Thoracic aorta (tissue), 2 donors: ENCODE measurements around the gene TBX15. TPM values are rescaled to one million over a fixed set of nuclear protein-coding genes. Genes with fewer than 3 reads are reported as not detected.
A peak's percentile ranks its signal among the peaks of the same experiment; 100 is the strongest.

ENCODE experiments used
- ATAC-seq: fragments of 150-250 bp; one replicate; pipeline ENCODE4 v1.8.0; 2017; ENCODE audit warnings: low read depth; ENCODE audit not compliant: insufficient number of reproducible peaks, low FRiP score
- DNase-seq: peaks from one replicate; pipeline ENCODE4 v3.0.0-alpha.2; 2020; ENCODE audit warnings: low spot score
- H3K27ac ChIP-seq, 2 donors: fragments of 200-600 bp; sonication (generic); 1 replicate in 1 of 2; 2 replicates in 1 of 2; pipeline ENCODE4 v1.5.1; 2016; ENCODE audit warnings: mild to moderate bottlenecking in 2 of 2, moderate library complexity in 2 of 2
- H3K27me3 ChIP-seq: fragments of 200-600 bp; sonication (generic); replicated peaks from 2 replicates; pipeline ENCODE4 v1.6.0; 2016; ENCODE audit warnings: mild to moderate bottlenecking; ENCODE audit not compliant: insufficient read depth
- H3K36me3 ChIP-seq: fragments of 200-600 bp; sonication (generic); one replicate; pipeline ENCODE4 v1.5.1; 2016
- H3K4me1 ChIP-seq, 2 donors: fragments of 200-600 bp; sonication (generic); 1 replicate in 1 of 2; 2 replicates in 1 of 2; pipeline versions ENCODE4 v1.5.1 to v1.6.0; 2016; ENCODE audit warnings: low read depth in 2 of 2, mild to moderate bottlenecking in 1 of 2; ENCODE audit not compliant: control insufficient read depth in 1 of 2
- H3K4me3 ChIP-seq: fragments of 200-600 bp; sonication (generic); 2 replicates; pipeline ENCODE4 v1.5.1; 2016; ENCODE audit warnings: mild to moderate bottlenecking
- H3K9me3 ChIP-seq: fragments of 200-600 bp; sonication (generic); 2 replicates; pipeline ENCODE4 v1.5.1; 2016
- total RNA-seq, 2 donors: library from RNA; depleted of rRNA; stranded (reverse); fragments of >200 nt; gene quantifications; one replicate each; pipeline versions ENCODE4 v1.1.0 to v1.2.3, GENCODE V29; 2016
- TF ChIP-seq, protein P1 (sequence below): fragments of 200-600 bp; sonication (generic); IDR thresholded peaks from one replicate; pipeline ENCODE4 v1.5.1; 2019; ENCODE audit warnings: antibody characterized with exemption

The TBX15 gene
- total RNA-seq, 2 donors from 2014 or later, result 1.5 to 6.8 TPM

DNA sequence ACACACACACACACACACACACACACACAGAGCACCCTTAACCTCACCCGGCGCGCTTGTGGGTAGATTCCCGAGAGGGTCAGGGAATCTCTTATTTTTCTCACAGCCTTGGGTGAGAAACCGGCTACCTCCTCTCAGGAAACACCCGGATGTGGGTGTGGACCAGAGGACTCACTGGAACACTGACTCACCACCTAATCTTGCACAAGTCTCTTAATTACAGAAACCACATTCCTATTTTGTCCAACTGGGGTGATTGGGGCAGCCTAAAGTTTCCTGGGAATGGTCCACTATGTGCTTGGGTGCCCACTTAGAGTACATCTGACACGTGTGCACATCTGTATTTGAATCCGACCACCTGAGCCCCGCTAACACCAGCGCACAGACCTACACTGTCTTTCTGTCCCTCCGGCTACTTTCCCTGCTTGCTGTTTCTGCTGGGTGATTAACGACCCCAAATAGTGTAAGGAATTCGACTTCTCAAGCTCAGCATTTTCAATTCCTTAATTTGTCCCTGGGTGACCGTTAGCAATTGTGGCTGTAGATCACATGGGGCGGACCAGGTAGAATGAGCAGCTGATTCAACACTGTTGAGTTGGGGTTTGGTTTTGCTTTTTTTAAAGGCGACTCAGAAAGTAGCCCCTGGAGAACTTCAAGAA lies 14.0 kb upstream of the TBX15 start:
- no peaks in the 10 kb centered on the region for H3K36me3 ChIP-seq
- peaks cover 7 to 21% of the 10 kb centered on the region in 2 donors for H3K4me1 ChIP-seq
- TF ChIP-seq, protein P1, sequence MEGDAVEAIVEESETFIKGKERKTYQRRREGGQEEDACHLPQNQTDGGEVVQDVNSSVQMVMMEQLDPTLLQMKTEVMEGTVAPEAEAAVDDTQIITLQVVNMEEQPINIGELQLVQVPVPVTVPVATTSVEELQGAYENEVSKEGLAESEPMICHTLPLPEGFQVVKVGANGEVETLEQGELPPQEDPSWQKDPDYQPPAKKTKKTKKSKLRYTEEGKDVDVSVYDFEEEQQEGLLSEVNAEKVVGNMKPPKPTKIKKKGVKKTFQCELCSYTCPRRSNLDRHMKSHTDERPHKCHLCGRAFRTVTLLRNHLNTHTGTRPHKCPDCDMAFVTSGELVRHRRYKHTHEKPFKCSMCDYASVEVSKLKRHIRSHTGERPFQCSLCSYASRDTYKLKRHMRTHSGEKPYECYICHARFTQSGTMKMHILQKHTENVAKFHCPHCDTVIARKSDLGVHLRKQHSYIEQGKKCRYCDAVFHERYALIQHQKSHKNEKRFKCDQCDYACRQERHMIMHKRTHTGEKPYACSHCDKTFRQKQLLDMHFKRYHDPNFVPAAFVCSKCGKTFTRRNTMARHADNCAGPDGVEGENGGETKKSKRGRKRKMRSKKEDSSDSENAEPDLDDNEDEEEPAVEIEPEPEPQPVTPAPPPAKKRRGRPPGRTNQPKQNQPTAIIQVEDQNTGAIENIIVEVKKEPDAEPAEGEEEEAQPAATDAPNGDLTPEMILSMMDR, result no peak
- no peak for DNase-seq
- H3K27ac ChIP-seq, result no peak overlapping the region
- peak overlapping the region; percentile 62 for H3K4me3 ChIP-seq
- H3K9me3 ChIP-seq, result no peaks in the 10 kb centered on the region
- ATAC-seq, result peak; percentile 67
- peaks cover 8% of the 10 kb centered on the region for H3K27me3 ChIP-seq

DNA sequence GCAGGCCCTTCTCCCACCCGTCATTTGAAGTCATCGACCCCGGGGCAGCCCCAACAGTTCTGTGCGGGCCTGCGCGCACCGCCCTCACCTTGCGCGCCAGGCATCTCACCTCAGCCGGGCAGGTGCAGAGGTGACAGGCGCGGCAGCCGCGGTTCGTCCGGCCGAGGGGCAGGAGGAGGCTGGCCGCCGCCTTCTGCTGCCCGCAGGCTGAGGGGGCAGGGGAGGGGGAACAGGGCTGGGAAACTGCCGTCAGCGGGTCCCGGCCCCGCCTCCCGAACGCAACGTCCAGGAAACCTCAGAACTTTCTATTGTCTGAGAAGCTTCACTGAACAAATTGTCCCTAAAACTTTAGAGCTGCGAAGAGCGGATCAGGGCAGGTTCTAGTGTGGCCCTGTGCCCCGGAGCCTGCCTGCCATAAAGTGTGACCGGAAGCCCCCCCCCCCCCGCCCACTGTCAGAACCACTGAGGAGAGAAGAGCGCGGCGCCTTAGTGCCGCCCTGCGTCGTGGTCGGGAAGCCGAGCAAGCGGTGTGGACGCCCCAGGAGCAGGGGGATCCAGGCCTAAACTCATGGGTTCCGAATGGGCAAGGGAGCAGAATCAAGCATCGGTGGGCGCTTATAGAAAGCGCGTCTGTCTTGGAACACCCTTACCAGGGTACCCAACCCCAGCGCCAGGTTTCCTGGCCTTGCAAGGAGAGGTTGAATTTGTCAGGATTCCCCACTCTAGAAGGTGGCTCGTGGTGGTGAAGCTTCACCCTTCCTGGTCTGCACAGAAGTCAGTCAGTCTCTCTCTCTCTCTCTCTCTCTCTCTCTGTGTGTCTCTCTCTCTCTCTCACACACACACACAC lies 13.3 kb upstream of the TBX15 start:
- peak overlapping the region; percentile 62 for H3K4me3 ChIP-seq
- H3K36me3 ChIP-seq, result no peaks in the 10 kb centered on the region
- H3K4me1 ChIP-seq, result peaks cover 7 to 14% of the 10 kb centered on the region in 2 donors
- H3K27me3 ChIP-seq, result peaks cover 8% of the 10 kb centered on the region
- TF ChIP-seq, protein P1, result no peak
- ATAC-seq, result peak; percentile 25
- peak overlapping the region in 1 of 2 donors; percentile 32 for H3K27ac ChIP-seq
- DNase-seq, result no peak
- no peaks in the 10 kb centered on the region for H3K9me3 ChIP-seq

DNA sequence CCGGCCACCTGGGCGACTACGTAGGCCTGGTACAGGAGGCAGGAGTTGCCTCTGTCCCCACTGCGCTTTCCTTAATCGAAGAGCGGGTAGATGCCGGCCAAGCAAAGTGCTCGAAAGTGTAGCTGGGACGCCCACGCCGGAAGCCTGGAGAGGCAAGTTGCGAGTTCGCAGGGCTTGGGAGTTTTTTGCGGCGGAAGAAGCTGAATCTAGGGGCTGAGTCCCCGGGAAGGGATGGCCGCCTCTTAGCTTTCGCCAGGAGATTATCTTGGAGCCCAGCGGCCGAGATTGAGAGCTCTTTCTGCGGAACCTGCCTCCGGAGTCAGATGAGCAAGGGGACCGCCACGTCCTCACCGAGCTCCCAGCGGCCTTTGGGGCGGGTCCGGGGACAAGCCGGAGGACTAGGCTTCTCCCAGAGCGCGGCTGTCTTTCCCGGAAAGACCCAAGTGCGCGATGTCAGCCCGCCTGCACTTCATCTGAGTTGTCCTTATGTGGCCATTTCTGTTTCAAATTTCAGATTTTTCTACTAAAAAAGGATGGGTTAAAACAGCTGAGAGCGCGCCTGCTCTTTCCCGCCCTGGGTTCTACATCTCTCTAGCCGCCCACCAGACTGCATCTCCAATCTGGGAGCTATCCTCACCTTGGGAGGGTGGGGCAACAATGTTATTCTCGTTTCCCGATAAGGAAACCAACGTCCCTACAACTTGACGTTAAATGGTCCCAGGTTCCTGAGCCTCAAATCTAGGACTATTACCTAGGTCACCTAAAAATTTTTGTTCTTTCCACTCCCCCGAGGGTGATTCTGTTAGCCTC lies 12.4 kb upstream of the TBX15 start:
- H3K4me1 ChIP-seq, result peaks cover 7 to 12% of the 10 kb centered on the region in 2 donors
- H3K27me3 ChIP-seq, result peaks cover 8% of the 10 kb centered on the region
- DNase-seq (no peak), ATAC-seq (no peak)
- peak overlapping the region; percentile 62 for H3K4me3 ChIP-seq
- peak overlapping the region in 1 of 2 donors; percentile 32 for H3K27ac ChIP-seq
- H3K36me3 ChIP-seq, result no peaks in the 10 kb centered on the region
- no peaks in the 10 kb centered on the region for H3K9me3 ChIP-seq
- TF ChIP-seq, protein P1, result no peak

DNA sequence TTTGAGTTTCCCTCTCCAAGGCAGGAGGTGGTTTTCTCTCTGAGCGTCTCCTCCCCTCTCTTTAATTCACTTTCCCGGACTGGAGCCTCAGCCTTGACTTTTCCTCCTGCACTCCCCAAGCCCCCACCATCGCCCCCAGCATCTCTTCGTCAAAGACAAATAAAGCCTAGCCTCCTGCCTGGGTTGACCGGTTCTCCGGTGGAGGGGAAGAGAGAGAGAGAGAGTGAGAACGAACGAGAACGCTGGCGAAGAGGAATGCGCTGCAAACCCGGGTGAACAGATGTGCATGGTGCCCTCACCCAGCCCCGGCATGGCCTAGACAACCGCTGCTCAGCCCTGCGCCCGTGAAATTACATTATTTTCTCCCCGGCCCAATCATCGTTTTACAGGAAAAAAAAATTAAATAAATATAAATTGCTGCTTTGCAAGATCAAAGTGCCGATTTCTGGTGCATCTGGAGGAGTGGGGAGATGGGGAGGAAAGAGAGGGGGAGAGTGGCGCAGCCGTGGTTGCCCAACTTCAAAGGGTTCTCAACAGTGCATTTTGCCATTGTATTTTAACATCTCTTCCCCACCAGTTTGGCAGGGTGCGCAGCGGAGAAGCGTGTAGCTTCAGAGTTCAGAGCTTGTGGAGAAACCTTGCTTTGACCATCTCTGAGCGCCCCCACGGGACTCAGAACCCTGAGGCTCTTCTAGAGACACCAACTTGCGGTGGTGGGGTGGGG lies 11.4 kb upstream of the TBX15 start:
- Histone ChIP-seq H3K4me1 (peaks cover 7 to 12% of the 10 kb centered on the region in 2 donors), H3K4me3 (no peak overlapping the region), H3K36me3 (no peaks in the 10 kb centered on the region), H3K9me3 (no peaks in the 10 kb centered on the region), H3K27ac (no peak overlapping the region), H3K27me3 (peaks cover 11% of the 10 kb centered on the region)
- DNase-seq, result no peak
- no peak for ATAC-seq
- TF ChIP-seq, protein P1, result no peak
